ENCODE data around the gene SYT6.

DNA sequence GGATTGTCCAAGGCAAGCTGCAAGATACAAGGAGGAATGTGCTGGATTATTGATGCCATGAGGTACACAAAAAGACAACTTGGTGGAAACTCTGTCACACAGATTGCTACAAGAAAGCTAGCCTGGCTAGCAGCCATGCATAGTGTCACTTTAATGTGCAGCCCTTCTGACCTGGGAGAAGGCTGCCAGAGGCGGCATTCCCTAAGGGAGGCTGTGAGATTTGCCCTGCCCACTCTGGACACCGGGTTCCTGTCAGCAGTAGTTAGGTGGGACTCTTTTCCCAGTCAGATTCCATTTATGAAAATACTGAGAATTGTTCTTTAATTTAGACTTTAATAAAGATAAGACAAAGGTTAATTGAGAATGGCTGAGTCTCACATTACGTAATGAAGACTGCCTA, 47.8 kb upstream of the SYT6 start:
- TF ChIP-seq POLR2A (IDR thresholded peaks at IDR 0.05; ENCODE audit: low read length) (no peak), GATA1 (IDR thresholded peaks at IDR 0.05; ENCODE audit: low read depth, low read length) (no peak)

All from erythroblast (primary cell).